Vagina (tissue), 2 donors: ENCODE data around the gene RAB3GAP2. TPM values are rescaled to one million over a fixed set of nuclear protein-coding genes. Genes with fewer than 3 reads are reported as not detected.

Experiments
- DNase-seq, 2 donors: peaks; one replicate each; pipeline ENCODE4 v3.0.0-alpha.2; 2017; ENCODE audit errors: extremely low spot score in 2 of 2
- H3K27ac ChIP-seq: fragments of 200-600 bp; sonication (generic); one replicate; pipeline ENCODE4 v1.5.1; 2019
- H3K27me3 ChIP-seq: fragments of 200-600 bp; sonication (generic); one replicate; pipeline ENCODE4 v1.5.1; 2019
- H3K36me3 ChIP-seq, 2 donors: fragments of 200-600 bp; sonication (generic); one replicate each; pipeline ENCODE4 v1.5.1; 2017 to 2019
- H3K4me1 ChIP-seq: fragments of 200-600 bp; sonication (generic); one replicate; pipeline ENCODE4 v1.5.1; 2019
- H3K4me3 ChIP-seq, 2 donors: fragments of 200-600 bp; sonication (generic); 1 replicate in 1 of 2; 2 replicates in 1 of 2; pipeline ENCODE4 v1.5.1; 2016 to 2019
- H3K9me3 ChIP-seq: fragments of 200-600 bp; sonication (generic); one replicate; pipeline ENCODE4 v1.5.1; 2019
- POLR2A ChIP-seq, 2 donors: fragments of 450-650 bp; IDR thresholded peaks; one replicate each; pipeline ENCODE4 v1.6.1; 2017; ENCODE audit warnings: antibody characterized with exemption in 2 of 2, mild to moderate bottlenecking in 2 of 2, moderate library complexity in 2 of 2
- POLR2AphosphoS5 ChIP-seq, 2 donors: sonication (generic); formaldehyde crosslinking; IDR thresholded peaks; one replicate each; pipeline ENCODE4 v1.9.0; 2017; ENCODE audit warnings: antibody characterized with exemption in 2 of 2, mild to moderate bottlenecking in 2 of 2, low read depth in 1 of 2; ENCODE audit not compliant: insufficient read depth in 1 of 2
- intact Hi-C: fragments of 100-400 bp; cut with DNase I; formaldehyde crosslinking; loops from one replicate; pipeline ENCODE4 v1.15.1; 2023
- total RNA-seq: library from RNA; depleted of rRNA; stranded (reverse); fragments of >200 nt; gene quantifications from one replicate; pipeline ENCODE4 v1.2.3, GENCODE V29; 2016
- TF ChIP-seq, protein P1 (sequence below), 3 experiments: fragments of 450-650 bp in 2 of 3; fragments of 200-600 bp in 1 of 3; sonication (generic) in 1 of 3; IDR thresholded peaks; one replicate each; pipeline ENCODE4 v1.5.1; 2017 to 2019; ENCODE audit warnings: antibody characterized with exemption in 3 of 3, mild to moderate bottlenecking in 2 of 3, moderate library complexity in 2 of 3

Gene RAB3GAP2
- total RNA-seq, 1 donor from 2014 or later = 16.9 TPM

DNA sequence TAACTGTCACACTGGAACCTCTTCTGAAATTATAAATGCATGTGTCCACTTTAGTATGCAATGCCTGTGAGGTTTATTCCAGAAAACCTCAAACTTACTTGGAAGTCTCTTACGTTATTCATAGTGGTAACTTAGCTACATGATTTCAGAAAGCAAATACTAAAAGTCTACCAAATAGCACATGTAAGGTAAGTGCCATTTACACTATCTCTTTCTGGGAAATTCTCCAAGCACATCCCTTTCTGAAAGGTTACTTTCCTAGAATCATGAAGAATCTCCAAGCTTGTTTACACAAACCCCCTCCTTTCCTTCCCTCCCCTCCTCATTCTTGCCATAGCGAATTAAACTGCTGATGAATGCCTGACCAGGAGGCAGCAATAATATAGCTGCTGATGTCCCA is 42.5 kb downstream of the RAB3GAP2 start:
- Histone ChIP-seq H3K36me3 (no peaks in the 10 kb centered on the region), H3K27me3 (no peaks in the 10 kb centered on the region), H3K4me3 (no peak overlapping the region), H3K27ac (no peak overlapping the region), H3K9me3 (no peaks in the 10 kb centered on the region), H3K4me1 (peaks cover 7% of the 10 kb centered on the region)
- intact Hi-C loops = no loop called here
- TF ChIP-seq POLR2A (IDR thresholded peaks at IDR 0.05) (no peak), POLR2AphosphoS5 (IDR thresholded peaks at IDR 0.05; ENCODE audit: insufficient read depth in 1 of 2, low read depth in 1 of 2) (no peak)
- TF ChIP-seq, protein P1, sequence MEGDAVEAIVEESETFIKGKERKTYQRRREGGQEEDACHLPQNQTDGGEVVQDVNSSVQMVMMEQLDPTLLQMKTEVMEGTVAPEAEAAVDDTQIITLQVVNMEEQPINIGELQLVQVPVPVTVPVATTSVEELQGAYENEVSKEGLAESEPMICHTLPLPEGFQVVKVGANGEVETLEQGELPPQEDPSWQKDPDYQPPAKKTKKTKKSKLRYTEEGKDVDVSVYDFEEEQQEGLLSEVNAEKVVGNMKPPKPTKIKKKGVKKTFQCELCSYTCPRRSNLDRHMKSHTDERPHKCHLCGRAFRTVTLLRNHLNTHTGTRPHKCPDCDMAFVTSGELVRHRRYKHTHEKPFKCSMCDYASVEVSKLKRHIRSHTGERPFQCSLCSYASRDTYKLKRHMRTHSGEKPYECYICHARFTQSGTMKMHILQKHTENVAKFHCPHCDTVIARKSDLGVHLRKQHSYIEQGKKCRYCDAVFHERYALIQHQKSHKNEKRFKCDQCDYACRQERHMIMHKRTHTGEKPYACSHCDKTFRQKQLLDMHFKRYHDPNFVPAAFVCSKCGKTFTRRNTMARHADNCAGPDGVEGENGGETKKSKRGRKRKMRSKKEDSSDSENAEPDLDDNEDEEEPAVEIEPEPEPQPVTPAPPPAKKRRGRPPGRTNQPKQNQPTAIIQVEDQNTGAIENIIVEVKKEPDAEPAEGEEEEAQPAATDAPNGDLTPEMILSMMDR (IDR thresholded peaks at IDR 0.05) = no peak
- DNase-seq = no peak

DNA sequence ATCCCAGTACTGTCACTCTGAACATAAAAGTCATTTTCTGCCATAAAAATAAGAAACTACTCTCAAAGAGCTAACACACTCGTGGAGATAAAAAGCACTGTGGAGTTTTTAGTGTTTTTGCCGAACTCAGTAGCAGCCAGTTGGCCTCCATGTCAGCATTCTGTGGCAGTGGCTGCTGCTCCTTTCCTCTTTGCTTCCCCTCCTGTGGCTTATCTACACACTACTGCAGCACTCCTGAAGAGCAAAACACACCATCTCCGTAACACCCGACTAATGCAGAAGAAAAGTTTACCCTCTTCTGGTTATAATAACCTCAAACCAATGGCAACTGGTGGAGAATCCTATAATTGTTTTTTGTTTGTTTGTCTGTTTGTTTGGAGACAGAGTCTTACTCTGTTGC is 44.9 kb downstream of the RAB3GAP2 start:
- H3K27me3 ChIP-seq = no peaks in the 10 kb centered on the region
- no peak overlapping the region for H3K4me3 ChIP-seq
- H3K4me1 ChIP-seq = peaks cover 7% of the 10 kb centered on the region
- TF ChIP-seq POLR2AphosphoS5 (IDR thresholded peaks at IDR 0.05; ENCODE audit: insufficient read depth in 1 of 2, low read depth in 1 of 2) (no peak), POLR2A (IDR thresholded peaks at IDR 0.05) (no peak)
- TF ChIP-seq, protein P1 (IDR thresholded peaks at IDR 0.05) = no peak
- DNase-seq = no peak
- H3K36me3 ChIP-seq = no peaks in the 10 kb centered on the region
- H3K9me3 ChIP-seq = no peaks in the 10 kb centered on the region
- no peak overlapping the region for H3K27ac ChIP-seq
- intact Hi-C loops = no loop called here

- intact Hi-C loops = no loop called here
- no peak for DNase-seq
- Histone ChIP-seq H3K4me1 (peaks cover 7% of the 10 kb centered on the region), H3K27ac (no peak overlapping the region), H3K4me3 (no peak overlapping the region), H3K9me3 (no peaks in the 10 kb centered on the region), H3K36me3 (no peaks in the 10 kb centered on the region), H3K27me3 (no peaks in the 10 kb centered on the region)
- TF ChIP-seq, protein P1 (IDR thresholded peaks at IDR 0.05) = no peak
- TF ChIP-seq POLR2A (IDR thresholded peaks at IDR 0.05) = no peak
- TF ChIP-seq POLR2AphosphoS5 (IDR thresholded peaks at IDR 0.05; ENCODE audit: insufficient read depth in 1 of 2, low read depth in 1 of 2) = no peak
These were observed 45.5 kb downstream of the RAB3GAP2 start for GRCh38 chr1:220226752-220227151.

DNA sequence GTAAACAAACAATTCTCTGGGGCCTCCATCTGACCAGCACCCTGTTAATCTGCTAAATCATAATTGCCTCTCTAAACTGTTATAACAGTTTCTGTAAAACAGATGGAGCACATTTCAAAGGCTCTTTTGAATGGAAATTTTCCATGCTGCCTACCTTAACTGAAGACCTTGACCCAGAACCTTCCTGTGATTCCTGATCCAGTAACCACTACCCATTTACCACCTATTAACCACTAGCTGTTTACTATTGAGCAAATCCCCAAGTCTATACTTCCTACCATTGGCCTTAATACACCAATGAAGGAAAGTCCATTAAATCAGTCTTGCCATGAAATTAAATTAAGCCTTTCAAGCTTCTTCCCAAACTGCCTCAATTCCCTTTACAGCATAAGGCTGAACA is 46.3 kb downstream of the RAB3GAP2 start:
- DNase-seq = no peak
- no peaks in the 10 kb centered on the region for H3K27me3 ChIP-seq
- H3K27ac ChIP-seq = no peak overlapping the region
- intact Hi-C loops = no loop called here
- H3K36me3 ChIP-seq = no peaks in the 10 kb centered on the region
- H3K9me3 ChIP-seq = no peaks in the 10 kb centered on the region
- peaks cover 7% of the 10 kb centered on the region for H3K4me1 ChIP-seq
- H3K4me3 ChIP-seq = no peak overlapping the region
- no peak for TF ChIP-seq POLR2AphosphoS5 (IDR thresholded peaks at IDR 0.05; ENCODE audit: insufficient read depth in 1 of 2, low read depth in 1 of 2)
- TF ChIP-seq, protein P1 (IDR thresholded peaks at IDR 0.05) = no peak
- no peak for TF ChIP-seq POLR2A (IDR thresholded peaks at IDR 0.05)

GRCh38 chr1:220224611-220225124 is 47.6 kb downstream of the RAB3GAP2 start:
- intact Hi-C loops = no loop called here
- no peaks in the 10 kb centered on the region for H3K36me3 ChIP-seq
- DNase-seq = no peak
- H3K27ac ChIP-seq = no peak overlapping the region
- no peaks in the 10 kb centered on the region for H3K27me3 ChIP-seq
- H3K4me1 ChIP-seq = peaks cover 7% of the 10 kb centered on the region
- TF ChIP-seq, protein P1 (IDR thresholded peaks at IDR 0.05) = no peak
- TF ChIP-seq POLR2A (IDR thresholded peaks at IDR 0.05) (no peak), POLR2AphosphoS5 (IDR thresholded peaks at IDR 0.05; ENCODE audit: insufficient read depth in 1 of 2, low read depth in 1 of 2) (no peak)
- H3K4me3 ChIP-seq = no peak overlapping the region
- H3K9me3 ChIP-seq = no peaks in the 10 kb centered on the region
